HT1080 (cell line): ENCODE measurements around the gene ACTL6B. TPM values are rescaled to one million over a fixed set of nuclear protein-coding genes. Genes with fewer than 3 reads are reported as not detected.
A peak's percentile ranks its signal among the peaks of the same experiment; 100 is the strongest.

Experiments
- DNase-seq: peaks from one replicate; pipeline ENCODE4 v3.0.0-alpha.2; 2015; ENCODE audit warnings: low read depth
- total RNA-seq: library from RNA; depleted of rRNA; stranded (reverse); fragments of >200 nt; shearing (Covaris generic); gene quantifications from 2 replicates; pipeline ENCODE4 v1.2.3, GENCODE V29; 2014

The ACTL6B gene
- total RNA-seq, 1 experiment from 2014 or later, result not detected

DNA sequence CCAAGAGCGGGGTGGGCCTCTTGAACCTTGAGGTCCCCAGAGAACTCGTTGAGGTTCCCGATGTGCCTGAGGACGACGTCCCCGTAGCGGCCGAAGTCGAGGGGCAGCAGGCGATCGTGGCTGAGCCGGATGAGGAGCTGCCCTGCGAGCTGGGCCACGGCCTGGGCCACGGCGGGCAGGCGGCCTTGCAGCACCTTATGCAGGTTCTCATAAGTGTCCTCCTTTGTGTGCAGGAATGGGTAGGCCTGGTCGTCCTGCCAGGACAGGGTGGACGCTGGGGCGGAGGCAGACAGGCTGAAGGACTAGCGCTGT is 29.1 kb downstream of the ACTL6B start:
- no peak for DNase-seq

DNA sequence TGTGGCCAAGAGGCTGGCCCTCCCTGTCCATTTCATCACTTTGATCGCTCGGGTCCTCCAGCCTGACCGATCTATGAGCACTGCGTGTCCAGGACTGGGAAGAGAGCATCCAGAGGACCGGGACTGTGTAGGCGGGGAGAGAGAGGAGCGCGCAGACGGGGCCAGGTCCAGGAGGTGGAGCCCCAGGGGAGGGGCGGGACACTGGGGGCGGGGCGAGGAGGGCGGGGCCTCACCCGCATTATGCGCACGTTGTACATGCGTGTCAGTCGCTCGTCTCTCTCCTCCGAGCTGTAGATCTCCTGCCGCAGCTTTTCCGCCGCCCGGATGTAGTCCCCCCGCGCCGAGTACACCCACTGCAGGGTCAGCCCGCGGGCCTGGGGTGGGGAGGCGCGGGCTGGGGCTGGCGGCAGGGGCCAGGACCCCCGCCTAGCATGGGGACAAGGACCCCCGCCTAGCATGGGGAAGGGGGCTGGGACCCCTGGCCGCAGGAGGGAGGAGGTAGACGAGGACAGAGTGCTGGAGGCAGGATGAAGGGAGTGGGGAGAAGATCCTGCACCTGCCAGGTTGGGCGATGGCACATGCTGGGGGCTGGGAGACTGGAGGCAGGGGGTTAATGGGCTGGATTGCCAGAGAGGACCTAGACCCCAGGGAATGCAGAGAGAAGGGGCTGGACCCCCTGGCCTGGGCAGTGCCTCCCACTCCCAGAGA is 29.6 kb downstream of the ACTL6B start:
- no peak for DNase-seq

DNA sequence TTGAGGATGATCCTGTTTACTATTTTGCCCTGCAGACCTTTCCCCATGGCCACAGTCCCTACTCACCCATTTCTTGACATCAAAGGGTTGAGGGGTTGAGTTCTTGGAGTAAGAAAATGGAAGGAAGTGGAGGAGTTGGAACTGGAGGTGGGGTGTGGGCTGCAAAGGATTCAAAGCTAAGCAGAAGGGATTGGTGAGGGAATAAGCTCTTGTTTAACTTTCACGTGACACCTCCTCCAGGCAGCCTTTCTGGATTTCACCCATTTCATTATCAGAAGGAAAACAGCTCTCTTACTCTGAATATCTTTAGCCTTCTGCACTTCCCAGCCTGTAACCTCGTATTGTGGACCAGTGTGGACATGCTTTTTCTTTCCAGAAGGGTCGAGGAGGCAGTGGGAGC is 30.2 kb downstream of the ACTL6B start:
- no peak for DNase-seq

DNA sequence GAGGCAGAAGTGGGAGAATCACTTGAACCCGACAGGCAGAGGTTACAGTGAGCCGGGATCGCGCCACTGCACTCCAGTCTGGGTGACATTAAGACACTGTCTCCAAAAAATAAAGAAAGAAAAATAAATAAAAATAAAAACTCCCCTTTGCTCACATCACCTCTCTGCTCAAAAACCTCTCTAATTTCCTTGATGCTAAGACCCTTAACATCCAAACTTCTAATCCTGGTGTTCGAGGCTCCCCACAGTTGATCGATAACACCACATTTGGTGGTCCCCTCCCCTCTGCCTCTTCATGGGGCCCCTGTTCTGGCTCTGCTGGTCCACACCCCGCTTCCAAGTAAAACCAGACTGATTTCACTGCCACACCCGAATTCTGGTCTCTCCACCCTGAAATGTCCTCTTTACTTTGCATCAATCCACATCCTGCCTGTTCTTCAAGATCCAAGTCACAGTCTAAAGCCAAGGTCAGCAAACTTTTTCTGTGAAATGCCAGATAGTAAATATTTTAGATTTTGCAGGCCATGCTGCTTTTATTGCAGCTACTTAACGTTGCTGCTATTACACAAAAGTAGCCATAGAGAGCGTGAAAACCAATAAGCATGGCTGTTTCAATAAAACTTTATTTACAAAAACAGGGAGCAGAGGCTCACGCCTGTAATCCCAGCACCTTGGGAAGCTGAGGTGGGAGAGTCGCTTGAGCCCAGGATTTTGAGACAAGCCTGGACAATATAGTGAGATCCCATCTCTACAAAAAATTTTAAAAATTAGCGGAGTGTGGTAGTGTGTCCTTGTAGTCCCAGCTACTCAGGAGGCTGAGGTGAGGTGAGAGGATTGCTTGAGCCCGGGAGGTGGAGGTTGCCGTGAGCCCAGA is 32.1 kb downstream of the ACTL6B start:
- DNase-seq, result no peak

DNA sequence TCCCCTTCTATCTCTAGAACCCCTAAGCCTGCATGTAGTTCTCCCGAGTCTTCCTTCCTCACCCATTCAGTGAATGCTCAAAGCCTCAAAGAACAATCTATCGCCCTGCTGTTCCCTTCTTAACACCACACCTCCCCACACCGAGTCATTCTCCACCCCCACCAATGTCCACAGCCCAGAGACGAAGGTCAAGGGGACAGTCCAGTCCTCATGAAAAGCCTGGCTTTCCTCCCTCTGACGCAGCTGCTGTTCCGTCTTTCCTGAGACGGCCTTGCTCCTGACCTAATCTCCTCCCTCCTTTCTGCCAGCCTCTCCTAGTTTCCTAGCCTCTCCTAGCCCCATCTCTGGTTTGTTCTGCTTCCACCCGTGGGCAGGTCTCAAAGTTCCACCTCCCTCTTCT is 34.7 kb downstream of the ACTL6B start:
- DNase-seq, result no peak

DNA sequence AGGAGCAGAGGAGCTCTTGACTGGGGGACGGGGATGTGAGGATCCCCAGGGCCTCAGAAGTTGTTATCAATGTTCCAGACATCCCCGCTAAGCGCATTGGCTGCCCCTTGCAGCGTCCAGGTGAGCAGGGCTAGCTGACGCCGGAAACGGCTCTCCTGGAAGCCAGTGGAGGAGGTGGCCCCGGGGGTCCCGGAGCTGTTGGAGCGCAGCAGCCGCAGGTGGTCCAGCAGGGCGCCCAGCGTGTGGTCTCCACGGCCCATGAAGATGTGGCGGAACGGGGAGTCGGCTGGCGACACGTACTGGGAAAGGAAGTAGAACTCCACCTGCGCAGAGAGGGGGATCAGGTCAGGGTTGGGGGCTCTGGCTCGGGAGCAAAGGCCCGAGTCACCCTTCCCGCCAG is 35.4 kb downstream of the ACTL6B start:
- DNase-seq, result no peak

DNA sequence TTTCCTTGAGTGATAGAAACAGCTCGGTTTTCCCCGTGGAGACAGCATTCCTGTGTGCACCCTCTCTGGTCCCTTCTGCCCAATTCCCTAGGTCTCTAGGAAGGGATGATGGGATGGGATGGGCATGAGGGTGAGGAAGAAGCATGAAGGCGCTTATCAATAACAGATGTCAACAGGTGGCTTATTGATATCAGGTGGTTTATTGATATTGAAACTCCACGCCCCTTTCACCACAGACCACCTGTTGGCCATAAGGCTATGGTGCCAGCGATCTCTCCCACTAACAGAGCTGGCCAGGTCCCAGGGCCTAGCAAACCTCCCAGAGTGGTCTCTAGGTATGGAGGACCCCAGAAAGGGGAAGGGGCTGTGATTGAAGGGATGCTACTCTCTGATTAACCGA is 36.0 kb downstream of the ACTL6B start:
- no peak for DNase-seq

DNA sequence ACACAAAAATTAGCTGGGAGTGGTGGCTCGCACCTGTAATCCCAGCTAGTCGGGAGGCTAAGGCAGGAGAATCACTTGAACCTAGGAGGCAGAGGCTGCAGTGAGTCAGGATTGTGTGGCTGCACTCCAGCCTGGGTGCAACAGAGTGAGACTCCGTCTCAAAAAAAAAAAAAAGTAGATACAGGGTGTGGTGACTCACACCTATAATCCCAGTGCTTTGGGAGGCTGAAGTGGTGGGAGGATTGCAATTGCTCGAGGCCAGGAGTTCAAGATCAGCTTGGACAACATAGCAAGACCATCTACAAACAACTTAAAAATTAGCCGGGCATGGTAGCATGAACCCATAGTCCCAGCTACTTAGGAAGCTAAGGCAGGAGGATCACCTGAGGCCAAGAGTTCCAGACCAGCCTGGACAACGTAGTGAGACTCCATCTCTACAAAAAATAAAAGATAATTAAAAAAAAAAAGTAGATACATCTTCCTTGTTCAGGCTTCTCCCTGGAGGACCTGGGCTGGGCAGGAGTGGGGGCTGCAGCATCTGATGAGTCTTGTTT is 41.9 kb downstream of the ACTL6B start:
- peak; percentile 54 for DNase-seq

DNA sequence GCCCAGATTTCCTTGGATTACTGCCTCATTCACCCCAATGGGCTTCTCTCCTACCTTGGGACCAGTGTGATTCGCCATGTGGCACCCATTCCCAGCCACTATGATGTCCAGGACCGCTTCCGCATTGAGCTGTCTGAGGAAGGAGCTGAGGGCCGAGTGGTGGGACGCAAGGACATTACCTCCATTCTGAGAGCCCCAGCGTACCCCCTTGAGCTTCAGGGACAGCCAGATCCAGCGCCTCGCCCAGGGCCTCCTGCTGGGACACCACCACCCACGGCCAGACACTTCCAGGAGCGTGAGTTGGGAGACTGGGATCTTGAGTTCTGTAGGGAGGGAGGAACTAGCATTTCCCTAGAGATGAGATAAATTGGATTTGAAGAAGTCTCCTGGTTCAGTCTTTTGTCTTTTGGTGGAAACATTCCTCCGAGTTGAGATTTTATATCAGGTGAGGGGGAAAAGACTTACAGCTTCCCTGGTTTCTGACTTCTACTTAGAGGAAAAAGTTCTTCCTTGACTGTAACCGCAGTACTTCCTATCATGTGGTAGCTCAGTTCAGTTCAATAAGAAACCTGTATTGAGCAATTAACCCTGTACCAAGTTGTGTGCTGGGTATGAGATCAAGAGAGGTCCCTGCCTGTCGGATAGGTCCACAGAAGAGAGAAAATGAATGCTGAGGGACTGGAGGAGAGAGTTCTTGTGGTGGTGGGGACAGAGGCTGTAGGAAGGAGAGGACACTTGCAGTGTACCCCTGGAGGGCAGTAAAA is 42.7 kb downstream of the ACTL6B start:
- DNase-seq, result no peak

DNA sequence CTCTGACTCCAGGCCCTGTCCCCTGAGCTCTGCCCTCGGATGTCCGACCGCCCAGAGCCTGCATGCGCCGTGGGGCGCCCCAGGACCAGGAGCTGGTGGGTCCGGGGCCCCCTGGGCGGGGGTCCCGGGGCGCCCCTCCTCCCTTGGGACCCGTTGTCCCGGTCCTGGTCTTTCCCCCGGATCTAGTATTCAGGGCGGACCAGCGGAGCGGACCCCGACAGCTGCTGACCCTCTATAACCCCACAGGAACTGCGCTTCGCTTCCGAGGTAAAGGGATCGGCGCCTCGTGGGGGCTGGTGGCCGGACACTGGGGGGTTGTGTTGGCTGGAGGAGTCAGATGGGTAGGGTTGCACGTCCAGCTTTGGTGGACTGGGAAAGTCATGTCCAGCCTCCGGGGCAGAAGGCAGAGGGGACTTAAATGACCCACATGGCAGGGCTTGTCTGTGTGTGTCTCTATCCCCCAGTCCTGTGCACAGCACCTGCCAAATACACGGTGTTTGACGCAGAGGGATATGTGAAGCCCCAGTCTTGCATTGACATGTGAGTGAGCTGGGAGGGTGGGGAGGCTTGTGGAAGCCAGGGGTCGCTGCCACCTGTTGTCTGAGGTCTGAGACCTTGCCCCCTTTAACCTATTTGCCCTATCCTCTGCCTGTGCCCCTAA is 43.4 kb downstream of the ACTL6B start:
- DNase-seq, result no peak

DNA sequence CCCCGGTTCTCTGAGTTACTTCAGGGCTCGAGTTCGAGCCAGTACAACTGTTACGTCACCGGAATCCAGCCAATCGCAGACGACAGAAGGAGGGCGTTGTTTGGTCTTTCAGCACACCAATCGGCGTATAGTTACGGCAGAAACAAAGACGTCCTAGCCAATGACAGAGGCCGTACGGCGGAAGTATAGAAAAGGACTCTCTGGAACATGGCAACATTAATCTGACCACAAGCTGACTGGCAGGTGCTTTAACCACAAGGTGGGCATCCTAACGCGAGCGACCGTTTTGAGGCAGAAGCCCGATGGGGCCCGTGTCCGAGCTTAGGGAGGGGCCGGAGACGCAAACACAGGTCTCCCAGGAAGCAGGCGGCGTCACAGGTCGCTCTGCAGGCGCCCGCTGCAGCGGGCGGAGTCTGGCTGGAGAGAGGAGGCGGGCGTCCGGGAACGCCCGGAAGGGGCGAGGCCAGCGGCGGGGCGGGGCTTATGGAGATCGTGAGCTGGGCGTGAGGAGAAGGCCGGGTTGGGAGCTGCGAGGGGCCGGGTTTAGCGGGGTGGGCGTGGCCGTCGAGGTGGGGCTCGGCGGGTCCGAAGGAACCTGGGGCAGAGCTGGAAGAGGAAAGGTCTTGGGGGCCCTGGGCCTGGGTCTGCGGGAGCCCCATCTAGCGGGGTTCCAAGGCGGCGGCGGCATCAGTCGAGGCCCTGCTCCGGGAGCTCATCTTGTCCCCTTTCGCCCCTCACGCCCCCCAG is 44.1 kb downstream of the ACTL6B start, which contains the start of gene MOSPD3:
Gene MOSPD3 (plus strand): TSS at position 558 of the 747 bp plus-strand sequence. CDS start 252 bp downstream, outside the sequence.
- DNase-seq, result peak; percentile 98

DNA sequence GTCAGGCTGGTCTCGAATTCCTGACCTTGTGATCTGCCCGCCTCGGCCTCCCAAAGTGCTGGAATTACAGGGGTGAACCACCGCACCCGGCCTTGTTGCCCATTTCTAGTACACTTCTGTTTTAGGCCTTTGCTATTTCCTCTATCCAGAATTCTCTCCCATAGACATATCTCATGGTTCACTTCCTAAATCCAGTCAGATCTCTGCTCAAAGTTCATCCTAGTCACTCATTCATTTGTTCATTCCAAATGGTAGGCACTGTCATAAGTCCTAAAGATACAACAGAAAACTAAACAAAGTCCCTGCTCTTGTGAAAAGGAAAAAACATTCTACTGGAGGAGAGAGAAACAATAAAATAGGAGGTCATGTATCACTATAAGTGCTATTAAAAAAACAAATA is 46.3 kb downstream of the ACTL6B start:
- no peak for DNase-seq

DNA sequence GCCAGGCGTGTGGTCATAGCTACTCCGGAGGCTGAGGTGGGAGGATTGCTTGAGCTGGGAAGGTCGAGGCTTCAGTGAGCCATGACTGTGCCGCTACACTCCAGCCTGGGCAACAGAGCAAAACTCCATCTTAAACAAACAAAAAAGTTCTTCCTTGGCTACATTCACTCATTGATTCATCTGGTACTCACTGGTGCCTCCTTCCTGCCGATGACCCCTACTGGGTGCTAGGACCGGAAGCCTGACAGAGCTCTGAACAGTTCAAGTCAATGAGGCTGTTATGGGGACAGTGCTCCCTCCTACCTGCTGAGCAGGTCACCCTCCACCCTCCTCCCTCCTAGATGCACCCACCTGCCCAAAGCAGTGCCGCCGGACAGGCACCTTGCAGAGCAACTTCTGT is 49.1 kb downstream of the ACTL6B start:
- peak; percentile 62 for DNase-seq

DNA sequence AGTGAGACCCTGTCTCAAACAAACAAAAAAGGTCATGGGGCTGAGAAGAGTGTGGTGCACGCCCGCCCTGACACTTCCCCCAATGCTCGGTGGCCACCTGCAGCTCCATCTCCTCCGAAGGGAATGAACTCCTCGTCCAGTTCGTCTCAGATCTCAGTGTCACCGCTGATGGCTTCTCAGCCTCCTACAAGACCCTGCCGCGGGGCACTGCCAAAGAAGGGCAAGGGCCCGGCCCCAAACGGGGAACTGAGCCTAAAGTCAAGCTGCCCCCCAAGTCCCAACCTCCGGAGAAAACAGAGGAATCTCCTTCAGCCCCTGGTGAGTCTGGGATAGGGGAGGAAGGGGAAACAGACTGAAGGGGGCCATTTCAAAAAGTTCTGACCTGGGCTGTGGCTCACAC is 49.9 kb downstream of the ACTL6B start:
- no peak for DNase-seq

DNA sequence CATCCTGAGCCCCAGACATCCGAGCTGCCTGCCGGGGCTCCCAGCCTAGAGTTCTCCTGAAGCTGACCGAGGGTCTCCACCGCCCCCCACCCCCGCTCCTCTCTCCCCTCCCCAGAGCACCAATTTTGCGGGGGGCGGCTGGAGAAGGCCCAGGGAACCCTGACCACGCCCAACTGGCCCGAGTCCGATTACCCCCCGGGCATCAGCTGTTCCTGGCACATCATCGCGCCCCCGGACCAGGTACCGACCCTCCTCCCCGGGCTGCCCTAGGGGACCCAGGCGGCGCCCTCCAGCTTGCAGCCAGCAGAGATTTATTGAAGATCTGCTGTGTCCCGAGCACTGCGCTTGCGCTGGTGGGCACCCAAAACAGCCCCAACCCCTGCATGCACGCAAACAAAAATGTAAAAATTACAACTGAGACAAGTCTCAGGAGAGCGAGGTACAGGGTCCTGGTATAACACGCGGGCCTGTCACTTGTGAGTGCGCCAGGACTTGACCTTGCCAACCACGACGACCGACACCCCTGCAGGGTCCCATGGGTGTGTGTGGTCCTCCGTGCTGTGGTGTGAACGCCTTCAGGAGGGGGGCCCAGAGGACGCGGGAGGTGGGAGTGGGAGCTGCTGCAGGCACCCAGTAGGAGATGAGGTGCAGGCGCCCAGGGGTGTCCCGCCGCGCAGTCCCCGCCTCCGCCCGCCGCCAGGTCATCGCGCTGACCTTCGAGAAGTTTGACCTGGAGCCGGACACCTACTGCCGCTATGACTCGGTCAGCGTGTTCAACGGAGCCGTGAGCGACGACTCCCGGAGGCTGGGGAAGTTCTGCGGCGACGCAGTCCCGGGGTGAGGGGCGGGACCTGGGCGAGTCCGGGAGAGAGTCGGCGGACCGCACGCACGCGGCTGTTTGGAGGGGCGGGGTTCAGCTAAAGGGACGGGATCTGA is 51.0 kb downstream of the ACTL6B start:
- no peak for DNase-seq

DNA sequence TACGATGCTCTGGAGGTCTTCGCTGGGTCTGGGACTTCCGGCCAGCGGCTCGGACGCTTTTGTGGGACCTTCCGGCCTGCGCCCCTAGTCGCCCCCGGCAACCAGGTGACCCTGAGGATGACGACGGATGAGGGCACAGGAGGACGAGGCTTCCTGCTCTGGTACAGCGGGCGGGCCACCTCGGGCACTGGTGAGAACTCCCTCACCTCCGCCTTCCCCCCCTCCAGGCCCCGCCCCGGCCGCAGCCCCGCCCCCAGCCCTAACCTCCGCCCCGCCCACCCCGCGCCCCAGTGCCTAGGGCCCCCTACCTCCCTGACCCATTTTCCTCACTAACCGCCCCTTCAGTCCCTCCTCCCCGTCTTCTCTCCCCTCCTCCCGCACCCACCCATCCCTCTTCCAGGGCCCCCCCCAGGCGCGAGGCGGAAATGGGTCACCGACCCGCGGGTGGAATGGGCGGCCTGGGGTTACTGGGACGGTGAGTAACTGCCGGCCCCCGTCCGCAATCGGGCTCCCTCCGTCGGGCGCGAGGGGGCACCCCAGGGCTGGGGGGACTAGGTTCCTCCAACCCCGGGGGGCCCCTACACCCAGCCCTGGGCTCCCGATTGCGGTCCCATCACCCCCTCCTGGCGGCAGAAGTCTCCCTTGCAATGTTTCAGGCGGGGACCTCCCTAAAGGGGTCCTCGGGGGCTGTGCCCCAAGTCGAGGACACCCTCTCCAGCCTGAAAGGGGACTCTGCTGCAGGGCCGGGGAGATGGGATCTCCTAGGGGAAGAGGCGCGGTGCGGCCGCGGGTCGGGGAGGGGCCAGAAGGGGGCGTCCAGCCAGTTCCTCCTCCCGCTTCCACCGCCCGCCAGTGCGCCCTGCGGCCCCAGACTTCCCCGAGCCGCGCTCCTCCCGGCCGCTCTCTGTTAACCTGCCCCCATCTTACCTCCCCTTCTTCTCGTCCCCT is 51.9 kb downstream of the ACTL6B start:
- no peak for DNase-seq

DNA sequence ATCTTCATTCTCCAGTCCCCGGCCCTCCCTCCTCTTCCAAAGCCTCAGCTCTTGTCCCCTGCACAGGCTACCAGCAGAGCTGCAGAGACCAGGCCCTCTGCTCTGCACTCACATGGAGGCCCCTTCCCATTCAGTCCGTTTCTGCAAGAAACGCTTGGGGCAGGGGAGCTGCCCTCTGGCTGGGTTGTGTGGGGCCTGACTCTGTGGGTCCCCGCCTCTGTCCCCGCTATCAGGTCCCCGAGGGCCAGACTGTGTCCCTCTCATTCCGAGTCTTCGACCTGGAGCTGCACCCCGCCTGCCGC is 52.6 kb downstream of the ACTL6B start:
- DNase-seq, result no peak
